Fibroblast of lung (primary cell): ENCODE data around the gene GDF11. TPM values are rescaled to one million over a fixed set of nuclear protein-coding genes. Genes with fewer than 3 reads are reported as not detected.

Experiments
- DNase-seq, 2 donors: peaks; one replicate each; pipeline versions ENCODE4 v3.0.0 to v3.0.0-alpha.2; 2010; ENCODE audit warnings: low read depth in 2 of 2
- H2AFZ ChIP-seq: 2 replicates; pipeline ENCODE4 v1.5.1; 2012; ENCODE audit warnings: low read length, control low read depth, inconsistent platforms
- H3K27ac ChIP-seq: 2 replicates; pipeline ENCODE4 v1.5.1; 2011; ENCODE audit warnings: low read length, control low read depth; ENCODE audit not compliant: insufficient read depth
- H3K27me3 ChIP-seq: 2 replicates; pipeline ENCODE4 v1.5.1; 2011; ENCODE audit warnings: mild to moderate bottlenecking, low read length; ENCODE audit not compliant: control insufficient read depth, insufficient read depth
- H3K36me3 ChIP-seq: 2 replicates; pipeline ENCODE4 v1.5.1; 2011; ENCODE audit warnings: low read length; ENCODE audit not compliant: control insufficient read depth, insufficient read depth
- H3K4me1 ChIP-seq: 2 replicates; pipeline ENCODE4 v1.5.1; 2011; ENCODE audit warnings: low read length; ENCODE audit not compliant: control insufficient read depth, insufficient read depth; ENCODE audit errors: extremely low read depth
- H3K4me2 ChIP-seq: 2 replicates; pipeline ENCODE4 v1.5.1; 2011; ENCODE audit warnings: low read length, control low read depth; ENCODE audit not compliant: insufficient read depth; ENCODE audit errors: extremely low read depth
- H3K4me3 ChIP-seq, 4 experiments: fragments of 200-600 bp in 1 of 4; sonication (generic) in 1 of 4; replicated peaks in 1 of 4; 2 replicates each; pipeline ENCODE4 v1.5.1; 2011 to 2016; ENCODE audit warnings: low read length in 4 of 4, low read depth in 3 of 4, mild to moderate bottlenecking in 3 of 4, control low read depth in 2 of 4, inconsistent platforms in 1 of 4, mixed read lengths in 1 of 4; ENCODE audit not compliant: insufficient read depth in 1 of 4; ENCODE audit errors: control extremely low read depth in 1 of 4
- H3K79me2 ChIP-seq: 2 replicates; pipeline ENCODE4 v1.5.1; 2012; ENCODE audit warnings: mild to moderate bottlenecking, low read length, inconsistent platforms; ENCODE audit not compliant: control insufficient read depth, insufficient read depth
- H3K9ac ChIP-seq: 2 replicates; pipeline ENCODE4 v1.5.1; 2011; ENCODE audit warnings: mild to moderate bottlenecking, low read length, control low read depth; ENCODE audit not compliant: insufficient read depth
- H3K9me3 ChIP-seq: 2 replicates; pipeline ENCODE4 v1.5.1; 2012; ENCODE audit warnings: low read depth, low read length; ENCODE audit not compliant: control insufficient read depth, insufficient read depth
- H4K20me1 ChIP-seq: 2 replicates; pipeline ENCODE4 v1.5.1; 2011; ENCODE audit warnings: low read length; ENCODE audit not compliant: control insufficient read depth, insufficient read depth; ENCODE audit errors: extremely low read depth
- EZH2 ChIP-seq: IDR thresholded peaks from 2 replicates; pipeline ENCODE4 v1.5.1; 2012; ENCODE audit warnings: low read length, control low read depth, mild to moderate bottlenecking; ENCODE audit errors: missing control alignments
- polyA plus RNA-seq, 2 donors: library from polyadenylated mRNA; depleted of rRNA in 1 of 2; stranded (reverse) in 1 of 2; unstranded in 1 of 2; fragments of >200 nt; gene quantifications; 2 replicates each; pipeline ENCODE4 v1.2.1, GENCODE V29; 2011 to 2012; ENCODE audit warnings: missing spikeins in 1 of 2
- total RNA-seq: library from RNA; depleted of rRNA; stranded (reverse); fragments of >200 nt; gene quantifications from 2 replicates; pipeline ENCODE4 v1.2.1, GENCODE V29; 2014
- TF ChIP-seq, protein P1 (sequence below), 2 donors: IDR thresholded peaks in 1 of 2; conservative IDR thresholded peaks in 1 of 2; 1 replicate in 1 of 2; 2 replicates in 1 of 2; pipeline ENCODE4 v1.5.1; 2011 to 2012; ENCODE audit warnings: low read length in 2 of 2, control low read depth in 1 of 2, inconsistent platforms in 1 of 2, low read depth in 1 of 2, mild to moderate bottlenecking in 1 of 2

GDF11 gene
- total and polyA plus RNA-seq, 2 donors (not counting 1 experiment from before 2014, with no cell fraction given), result 4.3 to 9.4 TPM

DNA sequence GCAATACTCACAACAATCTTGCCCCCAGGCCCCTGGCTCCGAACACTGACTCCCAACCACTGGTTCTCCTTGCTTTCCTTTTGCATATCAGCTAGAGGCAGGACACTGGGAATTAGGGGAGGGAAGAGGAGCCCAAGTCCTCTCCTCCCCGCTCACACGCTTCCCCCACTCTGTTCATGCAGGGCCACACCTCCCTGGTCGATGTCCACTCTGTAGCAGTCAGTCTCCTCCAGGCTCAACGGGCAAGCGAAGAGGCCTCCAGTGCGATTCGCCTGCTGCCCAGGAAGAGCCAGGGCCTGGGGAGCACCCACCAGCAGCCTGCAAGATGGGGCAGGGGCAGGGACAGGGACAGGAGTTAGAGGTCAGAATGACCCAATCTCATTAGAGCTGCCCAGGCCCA is 40.1 kb upstream of the GDF11 start:
- H4K20me1 ChIP-seq, result no peaks in the 10 kb centered on the region
- H3K4me2 ChIP-seq, result no peak overlapping the region
- TF ChIP-seq, protein P1, sequence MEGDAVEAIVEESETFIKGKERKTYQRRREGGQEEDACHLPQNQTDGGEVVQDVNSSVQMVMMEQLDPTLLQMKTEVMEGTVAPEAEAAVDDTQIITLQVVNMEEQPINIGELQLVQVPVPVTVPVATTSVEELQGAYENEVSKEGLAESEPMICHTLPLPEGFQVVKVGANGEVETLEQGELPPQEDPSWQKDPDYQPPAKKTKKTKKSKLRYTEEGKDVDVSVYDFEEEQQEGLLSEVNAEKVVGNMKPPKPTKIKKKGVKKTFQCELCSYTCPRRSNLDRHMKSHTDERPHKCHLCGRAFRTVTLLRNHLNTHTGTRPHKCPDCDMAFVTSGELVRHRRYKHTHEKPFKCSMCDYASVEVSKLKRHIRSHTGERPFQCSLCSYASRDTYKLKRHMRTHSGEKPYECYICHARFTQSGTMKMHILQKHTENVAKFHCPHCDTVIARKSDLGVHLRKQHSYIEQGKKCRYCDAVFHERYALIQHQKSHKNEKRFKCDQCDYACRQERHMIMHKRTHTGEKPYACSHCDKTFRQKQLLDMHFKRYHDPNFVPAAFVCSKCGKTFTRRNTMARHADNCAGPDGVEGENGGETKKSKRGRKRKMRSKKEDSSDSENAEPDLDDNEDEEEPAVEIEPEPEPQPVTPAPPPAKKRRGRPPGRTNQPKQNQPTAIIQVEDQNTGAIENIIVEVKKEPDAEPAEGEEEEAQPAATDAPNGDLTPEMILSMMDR (conservative IDR thresholded peaks at IDR 0.05 in 1 of 2, IDR thresholded peaks at IDR 0.05 in 1 of 2; ENCODE audit: low read depth in 1 of 2, low read length in 2 of 2), result no peak
- TF ChIP-seq EZH2, result no peak
- H2AFZ ChIP-seq, result no peak overlapping the region
- H3K9ac ChIP-seq, result no peak overlapping the region
- no peak for DNase-seq
- peaks cover 2% of the 10 kb centered on the region for H3K36me3 ChIP-seq
- no peak overlapping the region for H3K27ac ChIP-seq
- no peaks in the 10 kb centered on the region for H3K27me3 ChIP-seq
- peaks cover 13% of the 10 kb centered on the region for H3K4me1 ChIP-seq
- peaks cover 28% of the 10 kb centered on the region for H3K79me2 ChIP-seq
- no peaks in the 10 kb centered on the region for H3K9me3 ChIP-seq
- no peak overlapping the region for H3K4me3 ChIP-seq

DNA sequence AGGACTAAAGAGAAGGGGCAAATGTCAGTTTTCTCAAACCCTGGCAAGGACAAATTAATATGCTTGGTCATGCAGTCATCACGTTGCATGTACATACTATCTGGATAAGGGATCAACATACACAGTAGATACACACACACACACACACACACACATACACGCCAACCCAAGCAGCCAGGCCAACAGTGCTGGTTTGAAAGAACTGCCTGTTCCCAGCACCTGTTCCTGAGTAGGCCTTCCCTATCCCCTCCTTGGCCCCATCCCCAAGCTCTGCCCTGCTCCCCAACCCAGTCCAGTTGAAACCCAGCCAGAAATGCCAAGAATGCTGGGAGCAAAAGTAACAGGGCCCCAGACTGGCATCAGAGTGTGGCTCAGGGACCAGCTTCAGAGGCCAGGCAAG is 39.6 kb upstream of the GDF11 start:
- Histone ChIP-seq H3K27ac (no peak overlapping the region), H3K79me2 (peaks cover 28% of the 10 kb centered on the region), H3K4me1 (peaks cover 13% of the 10 kb centered on the region), H3K9ac (no peak overlapping the region), H3K4me2 (no peak overlapping the region), H2AFZ (no peak overlapping the region), H4K20me1 (no peaks in the 10 kb centered on the region), H3K9me3 (no peaks in the 10 kb centered on the region), H3K27me3 (no peaks in the 10 kb centered on the region), H3K4me3 (no peak overlapping the region), H3K36me3 (peaks cover 2% of the 10 kb centered on the region)
- TF ChIP-seq, protein P1 (conservative IDR thresholded peaks at IDR 0.05 in 1 of 2, IDR thresholded peaks at IDR 0.05 in 1 of 2; ENCODE audit: low read depth in 1 of 2, low read length in 2 of 2), result no peak
- no peak for TF ChIP-seq EZH2
- DNase-seq, result no peak

DNA sequence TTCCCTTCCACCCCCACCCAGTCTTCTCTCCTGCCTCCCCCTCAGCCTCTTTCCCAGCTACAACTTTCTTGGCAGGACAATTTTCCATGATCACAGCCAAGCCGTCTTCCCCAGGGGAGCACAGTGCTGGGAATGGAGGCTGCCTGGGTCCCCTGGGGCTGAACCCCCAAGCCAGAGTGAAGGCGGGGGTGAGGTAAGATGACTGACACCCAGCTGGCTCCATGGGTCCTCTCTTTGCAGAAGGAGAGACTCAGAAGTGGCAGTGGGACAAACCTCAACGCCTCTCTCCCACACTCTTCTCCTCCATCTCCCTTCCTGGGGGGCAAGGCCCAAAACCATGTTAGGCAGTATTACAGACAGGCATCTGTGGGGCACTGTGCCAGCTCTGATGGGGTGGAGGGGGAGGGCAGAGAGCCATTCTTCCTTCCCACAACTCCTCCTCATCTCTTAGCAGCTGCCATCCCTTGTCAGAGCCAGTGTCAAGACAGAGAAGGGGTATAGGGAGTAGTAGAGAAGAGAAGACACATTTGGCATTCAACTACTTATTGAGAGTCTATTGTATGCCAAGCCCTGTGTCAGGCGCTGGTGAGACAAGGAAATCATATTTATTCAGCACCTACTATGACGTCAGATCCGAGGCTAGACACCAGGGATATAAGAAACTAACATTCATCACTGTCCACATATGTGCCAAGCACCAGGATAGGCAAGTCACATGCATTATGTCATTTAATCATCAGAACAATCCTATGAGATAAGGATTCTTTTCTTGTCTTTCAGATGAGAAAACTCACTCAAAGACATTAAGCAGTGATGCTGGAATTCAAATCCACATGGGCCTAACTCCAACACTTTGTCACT is 38.8 kb upstream of the GDF11 start:
- H3K79me2 ChIP-seq, result peaks cover 28% of the 10 kb centered on the region
- peak; percentile 29 to 59 for DNase-seq
- H3K36me3 ChIP-seq, result peaks cover 2% of the 10 kb centered on the region
- TF ChIP-seq, protein P1 (conservative IDR thresholded peaks at IDR 0.05 in 1 of 2, IDR thresholded peaks at IDR 0.05 in 1 of 2; ENCODE audit: low read depth in 1 of 2, low read length in 2 of 2), result no peak
- TF ChIP-seq EZH2, result no peak
- peak overlapping the region in 1 of 4 experiments; percentile 70 for H3K4me3 ChIP-seq
- no peak overlapping the region for H3K9ac ChIP-seq
- no peaks in the 10 kb centered on the region for H4K20me1 ChIP-seq
- H3K4me1 ChIP-seq, result peaks cover 18% of the 10 kb centered on the region
- no peak overlapping the region for H2AFZ ChIP-seq
- no peaks in the 10 kb centered on the region for H3K9me3 ChIP-seq
- no peaks in the 10 kb centered on the region for H3K27me3 ChIP-seq
- H3K4me2 ChIP-seq, result no peak overlapping the region
- no peak overlapping the region for H3K27ac ChIP-seq
